Activated CD4-positive, alpha-beta T cell treated with anti-CD3 and anti-CD28 coated beads, Interleukin-2, amount 10 ng/mL, durations not matched to agents 7 days and 5 days (primary cell): ENCODE results near the gene BEST2. TPM values are rescaled to one million over a fixed set of nuclear protein-coding genes. Genes with fewer than 3 reads are reported as not detected.
"Not testable (repeated sequence)": the region's sequence is repeated elsewhere in the genome, so short reads cannot be mapped to it uniquely, and the experiment has no call there.

Experiments
- CTCF ChIA-PET: fragments of 350-600 bp; sonication (Branson Sonifier 250); formaldehyde crosslinking; loops from one replicate; lab custom pipeline; 2021; ENCODE audit warnings: antibody characterized with exemption; lab: Charles Lee
- POLR2A ChIA-PET: fragments of 350-600 bp; sonication (Branson Sonifier 250); formaldehyde crosslinking; loops from one replicate; lab custom pipeline; 2021; ENCODE audit warnings: antibody characterized with exemption; lab: Charles Lee
- DNase-seq: peaks from one replicate; pipeline ENCODE4 v3.0.0-alpha.2; 2020
- H3K27ac Mint-ChIP-seq: one replicate; pipeline ENCODE4 v1.8.0; 2021; ENCODE audit warnings: mild to moderate bottlenecking, moderate library complexity, mixed read lengths
- H3K27me3 Mint-ChIP-seq: one replicate; pipeline ENCODE4 v1.8.0; 2021; ENCODE audit warnings: mixed read lengths
- H3K36me3 Mint-ChIP-seq: one replicate; pipeline ENCODE4 v1.8.0; 2021; ENCODE audit warnings: low read depth, mixed read lengths
- H3K4me1 Mint-ChIP-seq: one replicate; pipeline ENCODE4 v1.8.0; 2021; ENCODE audit warnings: mixed read lengths
- H3K4me3 Mint-ChIP-seq: one replicate; pipeline ENCODE4 v1.8.0; 2021; ENCODE audit warnings: mild to moderate bottlenecking, moderate library complexity, mixed read lengths
- H3K9me3 Mint-ChIP-seq: one replicate; pipeline ENCODE4 v1.8.0; 2021; ENCODE audit warnings: mixed read lengths
- total RNA-seq, 2 experiments: library from RNA; stranded (reverse); gene quantifications; one replicate each; pipeline ENCODE4 v1.2.3, GENCODE V29; 2021

The BEST2 gene
- total RNA-seq, 2 experiments from 2014 or later: not detected

- Mint-ChIP-seq H3K4me1 (peaks cover 46% of the 10 kb centered on the region), H3K36me3 (peaks cover 21% of the 10 kb centered on the region), H3K27ac (peak overlapping the region; percentile 9)
- POLR2A ChIA-PET, H3K9me3 Mint-ChIP-seq, H3K27me3 Mint-ChIP-seq, H3K4me3 Mint-ChIP-seq, DNase-seq: not testable (repeated sequence)
- CTCF ChIA-PET: interaction anchor here (0.6 to 11.5 kb wide), 9 partner anchors 16 to 1390 kb away, joined by 3 to 211 read pairs (median 5); partner anchors contain the start of genes HOOK2 and TNPO2
Measured at GRCh38 chr19:12797607-12798006, 46.0 kb downstream of the BEST2 start.

GRCh38 chr19:12799742-12800465, 48.3 kb downstream of the BEST2 start:
- ChIA-PET CTCF (interaction anchor here (0.9 to 11.5 kb wide), 7 partner anchors 17 to 166 kb away, joined by 3 to 211 read pairs (median 5); partner anchors contain the start of gene TRIR), POLR2A (interaction anchor here (0.7 kb wide), 1 partner anchor 19 kb away, joined by 3 read pairs; no protein-coding TSS in a partner anchor)
- Mint-ChIP-seq H3K4me3 (peak overlapping the region; percentile 86), H3K27me3 (no peaks in the 10 kb centered on the region), H3K9me3 (no peaks in the 10 kb centered on the region), H3K36me3 (peaks cover 13% of the 10 kb centered on the region), H3K4me1 (peaks cover 38% of the 10 kb centered on the region), H3K27ac (no peak overlapping the region)
- no peak for DNase-seq

GRCh38 chr19:12800466-12800770, 48.8 kb downstream of the BEST2 start:
- Mint-ChIP-seq H3K9me3 (no peaks in the 10 kb centered on the region), H3K4me1 (peaks cover 39% of the 10 kb centered on the region), H3K36me3 (peaks cover 13% of the 10 kb centered on the region), H3K27ac (peak overlapping the region; percentile 85), H3K27me3 (no peaks in the 10 kb centered on the region), H3K4me3 (peak overlapping the region; percentile 86)
- ChIA-PET CTCF (interaction anchor here (0.6 to 11.5 kb wide), 6 partner anchors 8 to 165 kb away, joined by 3 to 211 read pairs (median 4); partner anchors contain the start of genes JUNB and TRIR), POLR2A (no interaction called here)
- no peak for DNase-seq

- POLR2A ChIA-PET: no interaction called here
- Mint-ChIP-seq H3K36me3 (peaks cover 13% of the 10 kb centered on the region), H3K4me3 (peak overlapping the region; percentile 86), H3K9me3 (no peaks in the 10 kb centered on the region), H3K4me1 (peaks cover 38% of the 10 kb centered on the region), H3K27ac (peak overlapping the region; percentile 85), H3K27me3 (no peaks in the 10 kb centered on the region)
- no peak for DNase-seq
- CTCF ChIA-PET: interaction anchor here (0.6 to 11.5 kb wide), 5 partner anchors 9 to 164 kb away, joined by 3 to 211 read pairs (median 4); partner anchors contain the start of gene JUNB
Measured at GRCh38 chr19:12800923-12801465, 49.4 kb downstream of the BEST2 start.

- Mint-ChIP-seq H3K27ac (peak within 1 kb of the TSS; percentile 85), H3K4me3 (peak within 1 kb of the TSS; percentile 86), H3K27me3 (no peaks in the 10 kb centered on the region), H3K36me3 (peaks cover 13% of the 10 kb centered on the region), H3K4me1 (peaks cover 38% of the 10 kb centered on the region), H3K9me3 (no peaks in the 10 kb centered on the region)
- CTCF ChIA-PET: interaction anchor here (0.9 to 11.5 kb wide), 6 partner anchors 10 to 46 kb away, joined by 3 to 211 read pairs (median 4); partner anchors contain the start of genes HOOK2 and JUNB
- POLR2A ChIA-PET: interaction anchor here (0.8 kb wide), 1 partner anchor 10 kb away, joined by 3 read pairs; the partner anchor contains the start of gene JUNB
- DNase-seq: peak; percentile 80
Measured at GRCh38 chr19:12801466-12802266, 50.1 kb downstream of the BEST2 start, which contains the start of the genes PRDX2 and THSD8. PRDX2 (minus strand) TSS chr19:12801800; CDS start chr19:12801261, 539 bp downstream. THSD8 (plus strand) TSS chr19:12802069; CDS start chr19:12802072, 3 bp downstream.

GRCh38 chr19:12802267-12803106, 50.9 kb downstream of the BEST2 start:
- peak overlapping the region; percentile 70 for H3K27ac Mint-ChIP-seq
- H3K4me1 Mint-ChIP-seq: peaks cover 39% of the 10 kb centered on the region
- H3K27me3 Mint-ChIP-seq: no peaks in the 10 kb centered on the region
- no peaks in the 10 kb centered on the region for H3K9me3 Mint-ChIP-seq
- ChIA-PET CTCF (interaction anchor here (1.0 to 1.6 kb wide), 5 partner anchors 10 to 45 kb away, joined by 3 to 6 read pairs (median 4); partner anchors contain the start of gene HOOK2), POLR2A (interaction anchor here (0.8 kb wide), 1 partner anchor 11 kb away, joined by 3 read pairs; the partner anchor contains the start of gene JUNB)
- peak overlapping the region; percentile 86 for H3K4me3 Mint-ChIP-seq
- H3K36me3 Mint-ChIP-seq: peaks cover 11% of the 10 kb centered on the region
- no peak for DNase-seq

GRCh38 chr19:12804051-12804450, 52.5 kb downstream of the BEST2 start:
- H3K27me3 Mint-ChIP-seq: no peaks in the 10 kb centered on the region
- H3K4me3 Mint-ChIP-seq: no peak overlapping the region
- H3K4me1 Mint-ChIP-seq: peaks cover 43% of the 10 kb centered on the region
- CTCF ChIA-PET: interaction anchor here (0.6 to 2.4 kb wide), 2 partner anchors 9 to 44 kb away, joined by 3 to 10 read pairs; no protein-coding TSS in a partner anchor
- H3K36me3 Mint-ChIP-seq: peaks cover 15% of the 10 kb centered on the region
- DNase-seq: no peak
- no peak overlapping the region for H3K27ac Mint-ChIP-seq
- POLR2A ChIA-PET: no interaction called here
- no peaks in the 10 kb centered on the region for H3K9me3 Mint-ChIP-seq

- H3K9me3 Mint-ChIP-seq: no peaks in the 10 kb centered on the region
- CTCF ChIA-PET: interaction anchor here (0.7 to 2.4 kb wide), 11 partner anchors 10 to 159 kb away, joined by 3 to 11 read pairs (median 4); no protein-coding TSS in a partner anchor
- H3K36me3 Mint-ChIP-seq: peaks cover 8% of the 10 kb centered on the region
- peaks cover 27% of the 10 kb centered on the region for H3K4me1 Mint-ChIP-seq
- H3K27me3 Mint-ChIP-seq: no peaks in the 10 kb centered on the region
- H3K27ac Mint-ChIP-seq: peak within 1 kb of the TSS; percentile 93
- POLR2A ChIA-PET: interaction anchor here (0.7 kb wide), 1 partner anchor 69 kb away, joined by 3 read pairs; the partner anchor contains the start of gene GET3
- peak within 1 kb of the TSS; percentile 94 for H3K4me3 Mint-ChIP-seq
- DNase-seq: peak; percentile 90
Measured at GRCh38 chr19:12806242-12807081, 54.9 kb downstream of the BEST2 start, which contains the start of gene RNASEH2A. RNASEH2A (plus strand) TSS chr19:12806584; CDS start chr19:12806674, 90 bp downstream.
